Activated T-cell treated with anti-CD3 and anti-CD28 coated beads, Interleukin-2, amount 50 U/mL, for 72 hours (primary cell): Measurements from ENCODE around the gene POLR2L. TPM values are rescaled to one million over a fixed set of nuclear protein-coding genes. Genes with fewer than 3 reads are reported as not detected.

ENCODE experiments used
- ATAC-seq, 2 donors: fragments of 150-1000 bp; cut with Tn5 transposase; replicated peaks in 1 of 2; 2 replicates each; pipeline ENCODE4 v1.10.0; 2021; ENCODE audit warnings: moderate library complexity in 2 of 2, mild to moderate bottlenecking in 1 of 2
- DNase-seq, 2 donors: peaks; one replicate each; pipeline ENCODE4 v3.0.0; 2021 to 2022; ENCODE audit warnings: mixed read lengths in 1 of 2
- H3K27ac Mint-ChIP-seq: one replicate; pipeline ENCODE4 v1.8.0; 2022; ENCODE audit warnings: mild to moderate bottlenecking, moderate library complexity, mixed read lengths
- H3K27me3 Mint-ChIP-seq: one replicate; pipeline ENCODE4 v1.8.0; 2022; ENCODE audit warnings: low read depth, mixed read lengths
- H3K36me3 Mint-ChIP-seq, 2 donors: one replicate each; pipeline ENCODE4 v1.8.0; 2022; ENCODE audit warnings: mixed read lengths in 2 of 2, mild to moderate bottlenecking in 1 of 2; ENCODE audit not compliant: insufficient read depth in 2 of 2
- H3K4me1 Mint-ChIP-seq: one replicate; pipeline ENCODE4 v1.8.0; 2022; ENCODE audit warnings: low read depth, mixed read lengths
- H3K4me3 Mint-ChIP-seq, 2 donors: one replicate each; pipeline ENCODE4 v1.8.0; 2022; ENCODE audit warnings: mild to moderate bottlenecking in 2 of 2, mixed read lengths in 2 of 2, moderate library complexity in 2 of 2
- H3K9me3 Mint-ChIP-seq, 2 donors: one replicate each; pipeline ENCODE4 v1.8.0; 2022; ENCODE audit warnings: mixed read lengths in 2 of 2
- total RNA-seq, 2 donors: library from RNA; stranded (reverse); gene quantifications; one replicate each; pipeline ENCODE4 v1.2.3, GENCODE V29; 2022

The POLR2L gene
- total RNA-seq, 2 donors from 2014 or later = 28.2 to 30.9 TPM

DNA sequence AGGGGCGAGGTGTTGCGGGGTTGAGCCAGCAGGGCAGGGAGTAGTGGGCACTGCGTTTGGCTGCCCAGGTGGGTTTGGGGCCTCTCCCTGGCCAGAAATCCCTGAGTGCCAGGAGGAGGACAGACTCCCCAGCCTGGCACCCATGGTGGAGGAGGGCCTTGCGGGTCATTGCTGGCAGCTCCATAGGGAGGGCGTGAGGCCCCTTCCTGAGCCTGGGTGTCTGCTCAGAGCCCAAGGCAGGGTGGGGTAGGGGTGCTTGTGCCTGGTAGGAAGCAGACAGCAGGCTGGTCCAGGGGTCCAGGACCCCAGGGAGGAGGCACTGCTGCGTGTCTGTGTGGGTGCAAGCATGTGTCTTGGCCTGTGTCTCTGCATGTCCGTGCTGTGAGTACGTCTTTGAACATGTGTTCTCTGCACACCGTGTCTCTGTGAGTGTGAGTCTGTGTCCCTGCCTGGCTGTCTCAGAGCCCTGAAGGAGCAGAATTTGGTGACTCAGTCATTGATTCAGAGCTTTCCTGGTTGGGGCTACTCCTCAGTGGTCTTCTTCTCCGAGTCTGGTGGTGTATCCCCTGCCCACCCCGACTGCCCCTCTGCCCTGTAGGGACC, 4.3 kb upstream of the POLR2L start:
- no peak overlapping the region for H3K4me3 Mint-ChIP-seq
- peaks cover 18% of the 10 kb centered on the region for H3K4me1 Mint-ChIP-seq
- peaks cover 4% of the 10 kb centered on the region for H3K27me3 Mint-ChIP-seq
- no peaks in the 10 kb centered on the region for H3K36me3 Mint-ChIP-seq
- no peaks in the 10 kb centered on the region for H3K9me3 Mint-ChIP-seq
- ATAC-seq (no peak), DNase-seq (no peak)
- H3K27ac Mint-ChIP-seq = no peak overlapping the region

- no peak for ATAC-seq
- Mint-ChIP-seq H3K36me3 (no peaks in the 10 kb centered on the region), H3K4me1 (peaks cover 23% of the 10 kb centered on the region), H3K4me3 (no peak overlapping the region), H3K27me3 (peaks cover 4% of the 10 kb centered on the region), H3K27ac (no peak overlapping the region), H3K9me3 (no peaks in the 10 kb centered on the region)
- no peak for DNase-seq
These were observed 3.7 kb upstream of the POLR2L start for GRCh38 chr11:845872-846495.

DNA sequence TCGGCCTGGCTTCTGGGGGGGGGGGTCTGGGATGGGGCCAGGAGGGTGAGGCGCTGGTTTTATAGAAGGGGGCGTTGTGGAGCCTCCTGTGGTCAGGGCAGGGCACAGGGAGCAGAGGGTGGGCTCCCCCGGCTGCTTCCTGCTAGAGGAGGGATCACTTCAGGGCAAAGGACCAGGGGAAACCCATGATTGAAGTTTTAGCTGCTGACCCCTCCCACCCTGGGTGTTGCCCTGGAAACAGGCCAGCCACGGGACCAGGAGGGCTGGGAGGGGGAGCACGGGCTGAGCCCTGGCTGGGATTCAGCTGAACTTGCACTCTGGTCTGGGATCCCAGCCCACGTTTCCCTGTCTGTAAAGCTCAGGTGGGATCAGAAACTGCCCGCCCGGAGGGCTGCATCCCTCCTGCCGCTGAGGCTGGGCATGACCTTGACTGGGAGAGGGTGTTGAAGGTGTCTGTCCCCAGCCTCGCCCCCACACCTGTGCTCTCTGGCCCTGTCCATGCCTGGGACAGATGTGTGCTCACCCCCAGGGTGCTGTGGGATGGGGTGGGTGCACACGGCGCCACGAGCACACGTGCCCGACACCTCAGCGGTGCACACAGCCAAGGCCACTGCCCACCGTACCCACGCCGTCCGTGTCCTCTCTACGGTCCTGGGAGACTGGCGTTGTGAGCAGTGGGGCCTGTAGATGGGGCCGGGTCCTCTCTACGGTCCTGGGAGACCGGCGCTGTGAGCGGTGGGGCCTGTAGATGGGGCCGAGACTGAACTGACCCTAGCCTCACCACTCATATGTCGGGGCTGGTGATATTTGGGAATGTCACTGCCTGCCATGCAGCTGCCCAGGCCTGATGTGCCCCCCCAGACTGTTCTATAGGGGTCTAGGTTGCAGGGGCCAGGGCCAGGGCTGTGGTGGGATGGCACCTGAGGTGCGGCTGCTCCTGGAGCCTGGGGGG, 2.6 kb upstream of the POLR2L start:
- H3K4me3 Mint-ChIP-seq = peak overlapping the region; percentile 29 to 49
- H3K27ac Mint-ChIP-seq = no peak overlapping the region
- no peaks in the 10 kb centered on the region for H3K9me3 Mint-ChIP-seq
- H3K36me3 Mint-ChIP-seq = no peaks in the 10 kb centered on the region
- peaks cover 4% of the 10 kb centered on the region for H3K27me3 Mint-ChIP-seq
- ATAC-seq (no peak), DNase-seq (no peak)
- peaks cover 30% of the 10 kb centered on the region for H3K4me1 Mint-ChIP-seq

DNA sequence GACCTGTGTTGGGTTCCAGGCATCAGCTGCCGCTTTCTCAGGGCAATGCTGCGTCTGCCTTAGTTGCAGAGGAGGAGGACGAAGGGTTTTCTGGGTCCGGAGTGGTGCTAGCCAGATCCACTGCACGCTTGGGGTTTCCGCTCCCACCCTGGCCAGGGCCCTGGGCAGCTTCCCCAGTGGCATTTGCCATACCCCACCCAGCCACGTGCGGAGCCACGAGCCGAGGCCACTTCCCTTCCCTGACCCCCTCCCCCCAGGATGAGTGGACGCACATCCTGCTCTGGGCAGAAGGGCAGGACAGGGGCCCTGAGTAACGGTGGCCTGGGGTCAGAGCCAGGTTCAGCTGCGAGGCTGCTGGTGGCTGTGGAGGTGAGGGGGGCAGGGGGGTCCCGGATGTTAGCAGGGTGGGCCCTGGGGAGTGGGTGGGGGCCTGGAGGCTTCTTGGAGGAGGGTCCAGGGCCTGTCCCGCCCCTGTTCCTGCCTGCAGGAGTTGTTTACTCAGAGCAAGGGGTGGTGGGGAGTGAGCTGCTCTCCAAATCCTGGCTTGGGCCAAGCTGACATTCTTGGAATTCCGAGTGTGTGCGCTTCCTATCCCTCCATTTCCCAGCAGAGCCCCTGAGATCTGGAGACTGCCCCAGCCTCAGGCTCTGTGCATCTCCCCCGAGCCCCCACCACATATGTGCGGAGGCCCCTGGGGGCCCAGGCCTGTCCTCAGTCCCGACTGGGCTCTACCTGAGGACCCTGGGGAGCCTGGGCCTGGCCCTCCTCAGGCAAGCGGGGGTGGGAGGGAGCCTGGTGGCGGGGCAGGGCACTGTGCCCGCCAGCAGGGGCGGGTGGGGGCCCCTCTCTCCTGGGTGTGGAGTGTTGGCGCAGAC, 1.7 kb upstream of the POLR2L start:
- Mint-ChIP-seq H3K4me3 (peak overlapping the region; percentile 74 to 86), H3K4me1 (peaks cover 30% of the 10 kb centered on the region), H3K36me3 (peaks cover 0 to 2% of the 10 kb centered on the region in 2 donors), H3K27ac (peak overlapping the region; percentile 60), H3K27me3 (peaks cover 4% of the 10 kb centered on the region), H3K9me3 (no peaks in the 10 kb centered on the region)
- DNase-seq (peak in 1 of 2 donors; percentile 37), ATAC-seq (no peak)

DNA sequence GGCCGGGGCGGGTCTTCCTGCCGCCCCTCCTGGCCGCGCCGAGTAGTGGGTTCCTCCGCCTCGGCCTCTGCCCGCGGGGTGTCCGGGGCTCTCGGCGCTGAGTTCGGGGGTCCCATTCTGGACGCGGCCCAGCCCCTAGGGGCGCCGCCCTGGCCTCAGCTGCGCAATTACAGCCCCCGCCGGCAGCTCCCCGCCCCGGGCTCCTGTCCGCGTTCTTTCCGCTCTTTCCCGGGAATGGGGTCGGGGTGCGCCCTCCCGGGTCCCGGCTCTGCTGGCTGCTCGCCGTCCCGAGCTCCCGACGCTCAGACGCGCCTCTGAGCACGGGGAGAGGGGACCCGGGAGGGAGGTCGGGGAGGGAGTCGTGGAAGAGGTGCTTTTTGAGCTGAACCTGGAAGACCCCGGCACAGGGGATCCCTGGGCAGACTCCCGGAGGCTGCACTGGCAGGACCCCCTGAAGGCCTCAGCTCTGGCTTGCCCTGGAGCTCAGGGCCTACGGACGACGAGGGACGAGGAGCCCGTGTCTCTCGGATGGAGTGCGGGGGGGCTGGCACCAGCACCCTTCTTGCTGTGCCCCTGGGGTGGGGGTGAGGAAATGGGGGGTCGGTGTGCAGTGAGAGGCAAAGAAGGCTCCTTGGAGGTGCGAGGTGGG, 881 bp upstream of the POLR2L start:
- H3K4me1 Mint-ChIP-seq = peaks cover 25% of the 10 kb centered on the region
- no peak for DNase-seq
- H3K27me3 Mint-ChIP-seq = no peaks in the 10 kb centered on the region
- ATAC-seq = peak in 1 of 2 donors; percentile 13
- peak overlapping the region; percentile 74 to 86 for H3K4me3 Mint-ChIP-seq
- no peaks in the 10 kb centered on the region for H3K9me3 Mint-ChIP-seq
- peaks cover 0 to 4% of the 10 kb centered on the region in 2 donors for H3K36me3 Mint-ChIP-seq
- no peak overlapping the region for H3K27ac Mint-ChIP-seq

DNA sequence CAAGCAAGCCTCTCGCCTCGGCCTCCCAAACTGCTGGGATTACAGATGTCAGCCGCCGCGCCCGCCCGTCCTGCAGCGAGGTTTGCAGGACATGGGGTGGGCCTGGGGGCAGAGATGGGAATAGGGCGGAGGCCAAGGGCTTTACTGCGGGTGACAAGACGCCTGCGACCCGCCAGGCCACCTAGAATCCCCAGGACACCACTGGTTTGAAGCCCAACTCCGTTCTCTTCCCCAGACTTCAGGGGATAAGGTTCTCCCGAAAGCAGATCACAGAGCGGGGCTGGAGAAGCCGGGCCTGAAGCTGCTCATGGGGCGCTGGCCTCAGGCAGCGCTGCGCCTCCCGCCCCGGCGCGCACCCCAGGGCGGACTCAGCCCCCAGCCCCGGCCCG, 354 bp downstream of the POLR2L start:
- Mint-ChIP-seq H3K27ac (peak overlapping the region; percentile 79), H3K4me3 (peak overlapping the region; percentile 83 to 88), H3K27me3 (no peaks in the 10 kb centered on the region), H3K4me1 (peaks cover 25% of the 10 kb centered on the region), H3K36me3 (peaks cover 0 to 4% of the 10 kb centered on the region in 2 donors), H3K9me3 (no peaks in the 10 kb centered on the region)
- peak; percentile 1 to 2 for ATAC-seq
- DNase-seq = no peak

DNA sequence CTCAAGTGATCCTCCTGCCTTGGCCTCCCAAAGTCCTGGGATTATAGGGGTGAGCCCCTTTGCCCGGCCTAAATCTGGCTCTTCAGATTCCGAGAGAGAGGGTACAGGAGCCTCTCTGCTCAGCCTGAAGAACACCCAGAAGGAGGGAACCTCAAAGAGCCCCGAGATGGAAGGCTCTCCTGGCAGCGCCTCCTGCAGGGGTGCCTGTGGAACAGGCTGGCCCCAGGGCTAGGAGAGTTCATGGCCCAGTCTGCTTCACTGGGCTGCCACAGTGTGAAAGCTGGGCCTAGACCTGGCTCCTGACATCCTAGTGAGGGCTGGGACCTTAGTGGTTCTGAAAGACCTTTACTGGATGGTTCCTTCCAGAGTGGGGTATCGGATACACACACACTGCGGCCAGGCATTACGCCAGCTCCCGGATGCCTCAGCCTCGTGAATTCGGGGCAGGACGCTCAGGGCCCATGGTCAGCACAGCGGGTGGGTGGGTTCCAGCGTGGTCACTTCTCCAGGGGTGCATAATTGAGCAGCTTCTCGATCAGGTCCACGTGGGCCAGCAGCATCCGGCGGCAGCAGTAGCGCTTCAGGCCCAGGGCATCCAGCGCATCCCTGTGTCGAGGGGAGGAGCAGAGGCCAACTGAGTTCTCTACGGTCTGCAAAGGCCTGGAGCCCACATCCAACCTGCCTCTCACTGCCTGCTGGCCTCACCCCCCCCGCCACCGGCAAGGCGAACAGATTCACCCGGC, 2.3 kb downstream of the POLR2L start:
- H3K27ac Mint-ChIP-seq = no peak overlapping the region
- DNase-seq (no peak), ATAC-seq (no peak)
- H3K9me3 Mint-ChIP-seq = no peaks in the 10 kb centered on the region
- peaks cover 25% of the 10 kb centered on the region for H3K4me1 Mint-ChIP-seq
- peak overlapping the region; percentile 83 to 88 for H3K4me3 Mint-ChIP-seq
- H3K36me3 Mint-ChIP-seq = peaks cover 0 to 4% of the 10 kb centered on the region in 2 donors
- no peaks in the 10 kb centered on the region for H3K27me3 Mint-ChIP-seq

- Mint-ChIP-seq H3K27me3 (no peaks in the 10 kb centered on the region), H3K4me1 (peaks cover 25% of the 10 kb centered on the region), H3K27ac (no peak overlapping the region), H3K36me3 (peaks cover 0 to 4% of the 10 kb centered on the region in 2 donors), H3K9me3 (no peaks in the 10 kb centered on the region), H3K4me3 (no peak overlapping the region)
- no peak for DNase-seq
- ATAC-seq = no peak
These were observed 3.1 kb downstream of the POLR2L start for GRCh38 chr11:839280-839623.

GRCh38 chr11:838441-839279, 3.7 kb downstream of the POLR2L start:
- peaks cover 0 to 4% of the 10 kb centered on the region in 2 donors for H3K36me3 Mint-ChIP-seq
- no peaks in the 10 kb centered on the region for H3K9me3 Mint-ChIP-seq
- H3K4me1 Mint-ChIP-seq = peaks cover 27% of the 10 kb centered on the region
- DNase-seq (no peak), ATAC-seq (no peak)
- H3K27ac Mint-ChIP-seq = no peak overlapping the region
- H3K27me3 Mint-ChIP-seq = no peaks in the 10 kb centered on the region
- no peak overlapping the region for H3K4me3 Mint-ChIP-seq

- ATAC-seq (no peak), DNase-seq (no peak)
- no peaks in the 10 kb centered on the region for H3K9me3 Mint-ChIP-seq
- H3K4me3 Mint-ChIP-seq = no peak overlapping the region
- peaks cover 0 to 4% of the 10 kb centered on the region in 2 donors for H3K36me3 Mint-ChIP-seq
- no peak overlapping the region for H3K27ac Mint-ChIP-seq
- H3K4me1 Mint-ChIP-seq = peaks cover 22% of the 10 kb centered on the region
- H3K27me3 Mint-ChIP-seq = no peaks in the 10 kb centered on the region
These were observed 4.4 kb downstream of the POLR2L start for GRCh38 chr11:837990-838307.

GRCh38 chr11:837189-837989, 4.9 kb downstream of the POLR2L start:
- Mint-ChIP-seq H3K36me3 (peaks cover 0 to 4% of the 10 kb centered on the region in 2 donors), H3K4me3 (no peak overlapping the region), H3K4me1 (peaks cover 22% of the 10 kb centered on the region), H3K27me3 (no peaks in the 10 kb centered on the region), H3K27ac (no peak overlapping the region), H3K9me3 (no peaks in the 10 kb centered on the region)
- DNase-seq (no peak), ATAC-seq (no peak)
